Neural cell (in vitro differentiated cells): ENCODE results near the gene GMCL1.

Experiments
- EP300 ChIP-seq: fragments of 450-650 bp; conservative IDR thresholded peaks from 2 replicates; pipeline ENCODE4 v1.6.1; 2014; ENCODE audit warnings: antibody characterized with exemption, mild to moderate bottlenecking, moderate library complexity; ENCODE audit not compliant: poor library complexity, severe bottlenecking
- EZH2 ChIP-seq: fragments of 200-600, 300-800 bp; shearing (Covaris generic), sonication (generic); IDR thresholded peaks from 2 replicates; pipeline ENCODE4 v1.6.1; 2014; ENCODE audit warnings: antibody characterized with exemption, low read length, borderline replicate concordance, mild to moderate bottlenecking; ENCODE audit not compliant: insufficient read depth, poor library complexity, severe bottlenecking
- POLR2AphosphoS5 ChIP-seq: IDR thresholded peaks from 2 replicates; pipeline ENCODE4 v1.6.1; 2012
- RAD21 ChIP-seq: fragments of 450-650 bp; conservative IDR thresholded peaks from 2 replicates; pipeline ENCODE4 v1.6.1; 2014; ENCODE audit warnings: antibody characterized with exemption, mild to moderate bottlenecking, moderate library complexity
- SMC3 ChIP-seq: fragments of 450-650 bp; conservative IDR thresholded peaks from 2 replicates; pipeline ENCODE4 v1.6.1; 2014; ENCODE audit warnings: antibody characterized with exemption, mild to moderate bottlenecking, moderate library complexity; ENCODE audit not compliant: poor library complexity
- TAF1 ChIP-seq: IDR thresholded peaks from 2 replicates; pipeline ENCODE4 v1.6.1; 2012; ENCODE audit warnings: low read depth
- TF ChIP-seq, protein P1 (sequence below): fragments of 450-650 bp; IDR thresholded peaks from 2 replicates; pipeline ENCODE4 v1.5.1; 2014; ENCODE audit warnings: antibody characterized with exemption, mild to moderate bottlenecking, moderate library complexity; ENCODE audit not compliant: poor library complexity, severe bottlenecking
- TF ChIP-seq, protein P2 (sequence below): IDR thresholded peaks from 2 replicates; pipeline ENCODE4 v1.6.1; 2012; ENCODE audit warnings: borderline replicate concordance

DNA sequence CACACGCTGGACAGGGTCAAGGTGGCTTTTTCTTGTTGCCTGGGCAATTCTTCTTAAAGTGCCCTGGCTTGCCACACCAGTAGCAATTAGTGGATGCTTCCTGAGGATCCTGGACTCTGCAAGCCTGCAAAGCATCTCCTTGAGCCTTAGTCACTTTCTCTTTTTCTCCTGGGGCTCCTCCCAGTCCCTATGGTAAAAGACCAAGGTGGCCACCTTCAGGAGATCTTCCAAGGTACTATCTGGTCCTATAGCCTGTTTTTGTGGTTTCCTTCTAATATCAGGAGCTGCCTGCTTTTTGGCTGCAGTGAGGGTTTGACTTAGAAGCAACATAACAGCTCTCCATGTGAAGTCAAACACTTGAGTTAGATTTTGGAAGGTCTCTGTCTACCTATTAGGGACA, 33.3 kb upstream of the GMCL1 start:
- TF ChIP-seq, protein P1, sequence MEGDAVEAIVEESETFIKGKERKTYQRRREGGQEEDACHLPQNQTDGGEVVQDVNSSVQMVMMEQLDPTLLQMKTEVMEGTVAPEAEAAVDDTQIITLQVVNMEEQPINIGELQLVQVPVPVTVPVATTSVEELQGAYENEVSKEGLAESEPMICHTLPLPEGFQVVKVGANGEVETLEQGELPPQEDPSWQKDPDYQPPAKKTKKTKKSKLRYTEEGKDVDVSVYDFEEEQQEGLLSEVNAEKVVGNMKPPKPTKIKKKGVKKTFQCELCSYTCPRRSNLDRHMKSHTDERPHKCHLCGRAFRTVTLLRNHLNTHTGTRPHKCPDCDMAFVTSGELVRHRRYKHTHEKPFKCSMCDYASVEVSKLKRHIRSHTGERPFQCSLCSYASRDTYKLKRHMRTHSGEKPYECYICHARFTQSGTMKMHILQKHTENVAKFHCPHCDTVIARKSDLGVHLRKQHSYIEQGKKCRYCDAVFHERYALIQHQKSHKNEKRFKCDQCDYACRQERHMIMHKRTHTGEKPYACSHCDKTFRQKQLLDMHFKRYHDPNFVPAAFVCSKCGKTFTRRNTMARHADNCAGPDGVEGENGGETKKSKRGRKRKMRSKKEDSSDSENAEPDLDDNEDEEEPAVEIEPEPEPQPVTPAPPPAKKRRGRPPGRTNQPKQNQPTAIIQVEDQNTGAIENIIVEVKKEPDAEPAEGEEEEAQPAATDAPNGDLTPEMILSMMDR = no peak
- TF ChIP-seq, protein P2, sequence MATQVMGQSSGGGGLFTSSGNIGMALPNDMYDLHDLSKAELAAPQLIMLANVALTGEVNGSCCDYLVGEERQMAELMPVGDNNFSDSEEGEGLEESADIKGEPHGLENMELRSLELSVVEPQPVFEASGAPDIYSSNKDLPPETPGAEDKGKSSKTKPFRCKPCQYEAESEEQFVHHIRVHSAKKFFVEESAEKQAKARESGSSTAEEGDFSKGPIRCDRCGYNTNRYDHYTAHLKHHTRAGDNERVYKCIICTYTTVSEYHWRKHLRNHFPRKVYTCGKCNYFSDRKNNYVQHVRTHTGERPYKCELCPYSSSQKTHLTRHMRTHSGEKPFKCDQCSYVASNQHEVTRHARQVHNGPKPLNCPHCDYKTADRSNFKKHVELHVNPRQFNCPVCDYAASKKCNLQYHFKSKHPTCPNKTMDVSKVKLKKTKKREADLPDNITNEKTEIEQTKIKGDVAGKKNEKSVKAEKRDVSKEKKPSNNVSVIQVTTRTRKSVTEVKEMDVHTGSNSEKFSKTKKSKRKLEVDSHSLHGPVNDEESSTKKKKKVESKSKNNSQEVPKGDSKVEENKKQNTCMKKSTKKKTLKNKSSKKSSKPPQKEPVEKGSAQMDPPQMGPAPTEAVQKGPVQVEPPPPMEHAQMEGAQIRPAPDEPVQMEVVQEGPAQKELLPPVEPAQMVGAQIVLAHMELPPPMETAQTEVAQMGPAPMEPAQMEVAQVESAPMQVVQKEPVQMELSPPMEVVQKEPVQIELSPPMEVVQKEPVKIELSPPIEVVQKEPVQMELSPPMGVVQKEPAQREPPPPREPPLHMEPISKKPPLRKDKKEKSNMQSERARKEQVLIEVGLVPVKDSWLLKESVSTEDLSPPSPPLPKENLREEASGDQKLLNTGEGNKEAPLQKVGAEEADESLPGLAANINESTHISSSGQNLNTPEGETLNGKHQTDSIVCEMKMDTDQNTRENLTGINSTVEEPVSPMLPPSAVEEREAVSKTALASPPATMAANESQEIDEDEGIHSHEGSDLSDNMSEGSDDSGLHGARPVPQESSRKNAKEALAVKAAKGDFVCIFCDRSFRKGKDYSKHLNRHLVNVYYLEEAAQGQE = no peak
- TF ChIP-seq EZH2 = no peak
- no peak for TF ChIP-seq RAD21
- no peak for TF ChIP-seq POLR2AphosphoS5
- TF ChIP-seq SMC3 = no peak
- no peak for TF ChIP-seq TAF1
- no peak for TF ChIP-seq EP300
